Fibroblast of lung (primary cell): ENCODE measurements around the gene C1orf50. TPM values are rescaled to one million over a fixed set of nuclear protein-coding genes. Genes with fewer than 3 reads are reported as not detected.
A peak's percentile ranks its signal among the peaks of the same experiment; 100 is the strongest.

Experiments
- DNase-seq, 2 donors: peaks; one replicate each; pipeline versions ENCODE4 v3.0.0 to v3.0.0-alpha.2; 2010; ENCODE audit warnings: low read depth in 2 of 2
- H2AFZ ChIP-seq: 2 replicates; pipeline ENCODE4 v1.5.1; 2012; ENCODE audit warnings: low read length, control low read depth, inconsistent platforms
- H3K27ac ChIP-seq: 2 replicates; pipeline ENCODE4 v1.5.1; 2011; ENCODE audit warnings: low read length, control low read depth; ENCODE audit not compliant: insufficient read depth
- H3K27me3 ChIP-seq: 2 replicates; pipeline ENCODE4 v1.5.1; 2011; ENCODE audit warnings: mild to moderate bottlenecking, low read length; ENCODE audit not compliant: control insufficient read depth, insufficient read depth
- H3K36me3 ChIP-seq: 2 replicates; pipeline ENCODE4 v1.5.1; 2011; ENCODE audit warnings: low read length; ENCODE audit not compliant: control insufficient read depth, insufficient read depth
- H3K4me1 ChIP-seq: 2 replicates; pipeline ENCODE4 v1.5.1; 2011; ENCODE audit warnings: low read length; ENCODE audit not compliant: control insufficient read depth, insufficient read depth; ENCODE audit errors: extremely low read depth
- H3K4me2 ChIP-seq: 2 replicates; pipeline ENCODE4 v1.5.1; 2011; ENCODE audit warnings: low read length, control low read depth; ENCODE audit not compliant: insufficient read depth; ENCODE audit errors: extremely low read depth
- H3K4me3 ChIP-seq, 4 experiments: fragments of 200-600 bp in 1 of 4; sonication (generic) in 1 of 4; replicated peaks in 1 of 4; 2 replicates each; pipeline ENCODE4 v1.5.1; 2011 to 2016; ENCODE audit warnings: low read length in 4 of 4, low read depth in 3 of 4, mild to moderate bottlenecking in 3 of 4, control low read depth in 2 of 4, inconsistent platforms in 1 of 4, mixed read lengths in 1 of 4; ENCODE audit not compliant: insufficient read depth in 1 of 4; ENCODE audit errors: control extremely low read depth in 1 of 4
- H3K79me2 ChIP-seq: 2 replicates; pipeline ENCODE4 v1.5.1; 2012; ENCODE audit warnings: mild to moderate bottlenecking, low read length, inconsistent platforms; ENCODE audit not compliant: control insufficient read depth, insufficient read depth
- H3K9ac ChIP-seq: 2 replicates; pipeline ENCODE4 v1.5.1; 2011; ENCODE audit warnings: mild to moderate bottlenecking, low read length, control low read depth; ENCODE audit not compliant: insufficient read depth
- H3K9me3 ChIP-seq: 2 replicates; pipeline ENCODE4 v1.5.1; 2012; ENCODE audit warnings: low read depth, low read length; ENCODE audit not compliant: control insufficient read depth, insufficient read depth
- H4K20me1 ChIP-seq: 2 replicates; pipeline ENCODE4 v1.5.1; 2011; ENCODE audit warnings: low read length; ENCODE audit not compliant: control insufficient read depth, insufficient read depth; ENCODE audit errors: extremely low read depth
- CTCF ChIP-seq, 2 donors: IDR thresholded peaks in 1 of 2; conservative IDR thresholded peaks in 1 of 2; 1 replicate in 1 of 2; 2 replicates in 1 of 2; pipeline ENCODE4 v1.5.1; 2011 to 2012; ENCODE audit warnings: low read length in 2 of 2, control low read depth in 1 of 2, inconsistent platforms in 1 of 2, low read depth in 1 of 2, mild to moderate bottlenecking in 1 of 2
- EZH2 ChIP-seq: IDR thresholded peaks from 2 replicates; pipeline ENCODE4 v1.5.1; 2012; ENCODE audit warnings: low read length, control low read depth, mild to moderate bottlenecking; ENCODE audit errors: missing control alignments
- polyA plus RNA-seq, 2 donors: library from polyadenylated mRNA; depleted of rRNA in 1 of 2; stranded (reverse) in 1 of 2; unstranded in 1 of 2; fragments of >200 nt; gene quantifications; 2 replicates each; pipeline ENCODE4 v1.2.1, GENCODE V29; 2011 to 2012; ENCODE audit warnings: missing spikeins in 1 of 2
- total RNA-seq: library from RNA; depleted of rRNA; stranded (reverse); fragments of >200 nt; gene quantifications from 2 replicates; pipeline ENCODE4 v1.2.1, GENCODE V29; 2014

C1orf50 gene
- total and polyA plus RNA-seq, 2 donors (not counting 1 experiment from before 2014, with no cell fraction given), result 5.9 to 9.5 TPM

DNA sequence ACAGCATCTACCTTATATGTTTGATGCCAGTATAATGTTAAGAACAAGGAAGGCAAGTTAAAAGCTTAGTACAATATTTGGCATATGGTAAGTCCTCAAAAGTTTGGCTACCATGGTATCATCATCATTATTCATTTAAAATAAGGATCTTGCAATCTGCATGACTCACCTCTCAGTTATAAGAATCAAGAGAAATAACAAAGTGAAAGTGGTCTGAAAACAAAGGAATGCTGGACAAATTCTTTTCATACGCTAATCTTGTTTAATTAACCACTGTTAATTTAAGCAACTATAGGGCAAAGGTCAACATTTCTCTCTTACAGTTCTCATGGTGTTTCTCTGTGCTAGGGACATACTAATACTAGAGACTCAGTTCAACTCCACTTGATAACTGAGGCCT, 14.0 kb upstream of the C1orf50 start:
- peak overlapping the region; percentile 17 for H3K27ac ChIP-seq
- peak overlapping the region; percentile 11 for H3K4me2 ChIP-seq
- no peak overlapping the region for H3K9ac ChIP-seq
- peaks cover 40% of the 10 kb centered on the region for H3K36me3 ChIP-seq
- no peak overlapping the region for H2AFZ ChIP-seq
- H3K4me1 ChIP-seq, result peaks cover 2% of the 10 kb centered on the region
- TF ChIP-seq CTCF (conservative IDR thresholded peaks at IDR 0.05 in 1 of 2, IDR thresholded peaks at IDR 0.05 in 1 of 2; ENCODE audit: low read depth in 1 of 2, low read length in 2 of 2) (no peak), EZH2 (no peak)
- DNase-seq, result peak; percentile 63 to 69
- H3K27me3 ChIP-seq, result no peaks in the 10 kb centered on the region
- H3K9me3 ChIP-seq, result no peaks in the 10 kb centered on the region
- no peak overlapping the region for H3K4me3 ChIP-seq
- no peaks in the 10 kb centered on the region for H3K79me2 ChIP-seq
- H4K20me1 ChIP-seq, result no peaks in the 10 kb centered on the region

GRCh38 chr1:42756956-42757891, 9.8 kb upstream of the C1orf50 start:
- DNase-seq, result peak; percentile 64 to 70
- Histone ChIP-seq H3K27me3 (no peaks in the 10 kb centered on the region), H3K27ac (no peak overlapping the region), H3K4me2 (no peak overlapping the region), H3K9ac (no peak overlapping the region), H3K4me3 (no peak overlapping the region), H2AFZ (no peak overlapping the region), H3K79me2 (peaks cover 1% of the 10 kb centered on the region), H3K4me1 (peaks cover 2% of the 10 kb centered on the region), H3K9me3 (no peaks in the 10 kb centered on the region), H4K20me1 (no peaks in the 10 kb centered on the region), H3K36me3 (peaks cover 31% of the 10 kb centered on the region)
- no peak for TF ChIP-seq EZH2
- TF ChIP-seq CTCF (conservative IDR thresholded peaks at IDR 0.05 in 1 of 2, IDR thresholded peaks at IDR 0.05 in 1 of 2; ENCODE audit: low read depth in 1 of 2, low read length in 2 of 2), result peak; percentile 62 to 76

- H3K27me3 ChIP-seq, result no peaks in the 10 kb centered on the region
- peaks cover 32% of the 10 kb centered on the region for H3K36me3 ChIP-seq
- TF ChIP-seq CTCF (conservative IDR thresholded peaks at IDR 0.05 in 1 of 2, IDR thresholded peaks at IDR 0.05 in 1 of 2; ENCODE audit: low read depth in 1 of 2, low read length in 2 of 2), result no peak
- TF ChIP-seq EZH2, result no peak
- DNase-seq, result no peak
- H3K4me3 ChIP-seq, result no peak overlapping the region
- H4K20me1 ChIP-seq, result no peaks in the 10 kb centered on the region
- no peak overlapping the region for H3K9ac ChIP-seq
- H3K4me1 ChIP-seq, result peaks cover 2% of the 10 kb centered on the region
- no peak overlapping the region for H2AFZ ChIP-seq
- peaks cover 8% of the 10 kb centered on the region for H3K79me2 ChIP-seq
- H3K4me2 ChIP-seq, result no peak overlapping the region
- H3K9me3 ChIP-seq, result no peaks in the 10 kb centered on the region
- H3K27ac ChIP-seq, result no peak overlapping the region
Observed at GRCh38 chr1:42757892-42758275, 9.2 kb upstream of the C1orf50 start.
